ENCODE results near the gene PIRT. TPM values are rescaled to one million over a fixed set of nuclear protein-coding genes. Genes with fewer than 3 reads are reported as not detected.
A peak's percentile ranks its signal among the peaks of the same experiment; 100 is the strongest.

Gene PIRT
- total RNA-seq, 4 donors from 2014 or later = not detected

DNA sequence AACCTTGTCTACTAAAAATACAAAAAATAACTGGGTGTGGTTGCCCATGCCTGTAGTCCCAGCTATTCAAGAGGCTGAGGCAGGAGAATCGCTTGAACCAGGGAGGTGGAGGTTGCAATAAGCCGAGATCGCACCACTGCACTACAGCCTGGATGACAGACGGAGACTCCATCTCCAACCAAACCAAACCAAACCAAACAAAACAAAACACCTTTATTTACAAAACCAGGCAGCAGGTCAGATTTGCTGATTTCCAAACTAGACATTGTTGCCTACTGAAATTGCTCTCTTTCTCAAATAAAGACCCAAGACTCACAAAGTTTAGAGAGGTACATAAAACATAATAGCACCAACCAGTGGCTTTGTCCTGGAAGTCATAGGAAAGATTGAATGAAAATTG lies 28.3 kb downstream of the PIRT start:
- no peak for DNase-seq
- no peak for TF ChIP-seq POLR2A (IDR thresholded peaks at IDR 0.05)
- TF ChIP-seq, protein P1, sequence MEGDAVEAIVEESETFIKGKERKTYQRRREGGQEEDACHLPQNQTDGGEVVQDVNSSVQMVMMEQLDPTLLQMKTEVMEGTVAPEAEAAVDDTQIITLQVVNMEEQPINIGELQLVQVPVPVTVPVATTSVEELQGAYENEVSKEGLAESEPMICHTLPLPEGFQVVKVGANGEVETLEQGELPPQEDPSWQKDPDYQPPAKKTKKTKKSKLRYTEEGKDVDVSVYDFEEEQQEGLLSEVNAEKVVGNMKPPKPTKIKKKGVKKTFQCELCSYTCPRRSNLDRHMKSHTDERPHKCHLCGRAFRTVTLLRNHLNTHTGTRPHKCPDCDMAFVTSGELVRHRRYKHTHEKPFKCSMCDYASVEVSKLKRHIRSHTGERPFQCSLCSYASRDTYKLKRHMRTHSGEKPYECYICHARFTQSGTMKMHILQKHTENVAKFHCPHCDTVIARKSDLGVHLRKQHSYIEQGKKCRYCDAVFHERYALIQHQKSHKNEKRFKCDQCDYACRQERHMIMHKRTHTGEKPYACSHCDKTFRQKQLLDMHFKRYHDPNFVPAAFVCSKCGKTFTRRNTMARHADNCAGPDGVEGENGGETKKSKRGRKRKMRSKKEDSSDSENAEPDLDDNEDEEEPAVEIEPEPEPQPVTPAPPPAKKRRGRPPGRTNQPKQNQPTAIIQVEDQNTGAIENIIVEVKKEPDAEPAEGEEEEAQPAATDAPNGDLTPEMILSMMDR (IDR thresholded peaks at IDR 0.05) = no peak

DNA sequence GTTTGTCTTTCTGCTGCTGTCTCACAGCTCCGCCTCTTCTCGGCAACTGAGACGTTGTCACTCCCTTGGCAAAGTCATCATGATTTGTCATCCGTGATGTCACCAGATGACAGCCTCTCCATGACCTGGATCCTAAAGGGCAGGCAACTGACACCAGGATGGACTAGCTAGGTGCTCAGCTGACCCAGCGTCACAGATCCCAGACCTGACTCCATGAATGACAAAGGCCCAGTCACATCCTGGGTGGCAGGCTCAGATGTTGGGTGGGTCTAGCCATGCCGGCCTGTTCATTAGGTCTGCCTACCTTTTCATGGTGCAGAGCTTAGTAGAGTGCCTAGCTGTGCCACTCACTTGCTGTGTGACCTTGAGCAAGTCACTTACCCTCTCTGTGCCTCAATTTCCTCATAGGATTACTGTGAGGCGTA lies 30.2 kb downstream of the PIRT start:
- peaks cover 0 to 28% (median 14%) of the 10 kb centered on the region in 3 donors for H3K4me1 ChIP-seq
- H3K36me3 ChIP-seq = no peaks in the 10 kb centered on the region
- DNase-seq = no peak
- 75 to 82% methylated on average over 7 of the region's 7 CpGs for WGBS, 2 donors
- TF ChIP-seq, protein P1 (IDR thresholded peaks at IDR 0.05) = no peak
- TF ChIP-seq POLR2A (IDR thresholded peaks at IDR 0.05) = no peak
- no peaks in the 10 kb centered on the region for H3K9me3 ChIP-seq
- H3K27ac ChIP-seq = peak overlapping the region in 1 of 4 donors; percentile 36
- intact Hi-C loops (cut with DNase I) = no loop called here
- H3K4me3 ChIP-seq = no peak overlapping the region
- H3K27me3 ChIP-seq = no peaks in the 10 kb centered on the region

More for the DNA sequence above, 28.3 kb downstream of the PIRT start:
- no peaks in the 10 kb centered on the region for H3K27me3 ChIP-seq
- no peaks in the 10 kb centered on the region for H3K9me3 ChIP-seq
- WGBS, 2 donors = 81 to 92% methylated on average over 4 of the region's 4 CpGs
- no peaks in the 10 kb centered on the region for H3K36me3 ChIP-seq
- no peak overlapping the region for H3K4me3 ChIP-seq
- intact Hi-C loops (cut with DNase I) = no loop called here
- H3K4me1 ChIP-seq = peaks cover 0 to 26% (median 4%) of the 10 kb centered on the region in 3 donors
- H3K27ac ChIP-seq = no peak overlapping the region

- TF ChIP-seq POLR2A (IDR thresholded peaks at IDR 0.05) = no peak
- TF ChIP-seq, protein P1 (IDR thresholded peaks at IDR 0.05) = no peak
Observed at GRCh38 chr17:10806545-10807262, 31.2 kb downstream of the PIRT start.

GRCh38 chr17:10805911-10806310 lies 32.0 kb downstream of the PIRT start:
- intact Hi-C loops (cut with DNase I) = no loop called here
- 66 to 83% methylated on average over 6 of the region's 6 CpGs for WGBS, 2 donors

More at GRCh38 chr17:10806545-10807262, 31.2 kb downstream of the PIRT start:
- intact Hi-C loops (cut with DNase I) = no loop called here
- 74 to 75% methylated on average over 7 to 9 of the region's 9 CpGs for WGBS, 2 donors
- Histone ChIP-seq H3K27me3 (no peaks in the 10 kb centered on the region), H3K4me3 (no peak overlapping the region), H3K9me3 (no peaks in the 10 kb centered on the region), H3K27ac (no peak overlapping the region), H3K36me3 (no peaks in the 10 kb centered on the region), H3K4me1 (peaks cover 0 to 32% (median 12%) of the 10 kb centered on the region in 3 donors)
- DNase-seq = no peak

DNA sequence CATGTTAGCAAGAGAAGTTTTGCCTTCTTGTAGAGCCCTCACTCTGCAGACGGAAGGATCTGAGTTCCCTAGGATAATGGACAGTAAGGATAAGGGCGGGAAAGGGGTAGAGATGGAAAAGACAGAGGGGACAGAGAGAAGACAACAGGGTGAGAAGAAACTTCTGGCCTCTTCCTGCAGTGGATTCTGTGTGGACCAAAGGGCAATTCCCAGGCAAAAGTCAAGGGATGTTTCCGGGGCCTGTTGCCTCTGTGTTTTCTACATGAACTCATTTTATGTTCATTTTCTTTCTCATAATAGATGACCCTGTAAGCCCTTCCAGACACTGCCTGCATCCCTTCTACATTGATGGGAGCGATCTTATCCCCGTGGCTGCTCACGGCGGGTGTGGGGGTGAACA lies 33.3 kb downstream of the PIRT start:
- Histone ChIP-seq H3K4me3 (no peak overlapping the region), H3K36me3 (no peaks in the 10 kb centered on the region), H3K27ac (peak overlapping the region in 1 of 4 donors; percentile 88), H3K9me3 (no peaks in the 10 kb centered on the region), H3K27me3 (no peaks in the 10 kb centered on the region), H3K4me1 (peaks cover 2 to 51% (median 14%) of the 10 kb centered on the region in 3 donors)
- WGBS, 2 donors = 84 to 95% methylated on average over 7 of the region's 7 CpGs
- DNase-seq = no peak
- intact Hi-C loops (cut with DNase I) = no loop called here
- TF ChIP-seq, protein P1 (IDR thresholded peaks at IDR 0.05) = no peak
- TF ChIP-seq POLR2A (IDR thresholded peaks at IDR 0.05) = no peak

More at GRCh38 chr17:10805911-10806310, 32.0 kb downstream of the PIRT start:
- DNase-seq = no peak
- H3K27me3 ChIP-seq = no peaks in the 10 kb centered on the region
- H3K27ac ChIP-seq = no peak overlapping the region
- H3K4me3 ChIP-seq = no peak overlapping the region
- H3K9me3 ChIP-seq = no peaks in the 10 kb centered on the region
- H3K36me3 ChIP-seq = no peaks in the 10 kb centered on the region
- peaks cover 0 to 39% (median 12%) of the 10 kb centered on the region in 3 donors for H3K4me1 ChIP-seq
- TF ChIP-seq, protein P1 (IDR thresholded peaks at IDR 0.05) = no peak
- TF ChIP-seq POLR2A (IDR thresholded peaks at IDR 0.05) = no peak
